Limb (tissue), 2 donors: Measurements from ENCODE around the gene OCIAD2.
"Not testable (repeated sequence)": the region's sequence is repeated elsewhere in the genome, so short reads cannot be mapped to it uniquely, and the experiment has no call there.

Source experiments
- DNase-seq, 2 donors: peaks; one replicate each; pipeline ENCODE4 v3.0.0-alpha.2; 2016; ENCODE audit errors: extremely low spot score in 2 of 2

OCIAD2 gene

DNA sequence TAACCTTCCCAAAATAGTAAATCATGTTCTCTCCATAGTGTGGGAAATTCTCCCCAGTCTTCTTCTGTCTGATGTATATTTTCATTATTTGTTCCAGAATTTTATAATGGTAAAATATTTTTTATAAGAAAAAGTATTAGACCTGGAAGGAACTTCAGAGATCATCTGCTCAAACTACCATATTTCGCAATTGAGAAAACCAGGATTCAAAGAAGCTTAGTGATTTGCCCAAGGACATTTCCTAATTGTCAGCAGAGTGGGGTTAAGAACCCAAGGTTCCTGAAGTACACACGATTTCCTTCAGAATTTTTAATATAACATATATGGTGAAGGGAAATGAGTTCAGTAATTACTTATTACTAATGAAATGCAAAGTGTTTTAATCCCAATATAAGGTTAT is 51.6 kb downstream of the OCIAD2 start:
- DNase-seq: no peak

DNA sequence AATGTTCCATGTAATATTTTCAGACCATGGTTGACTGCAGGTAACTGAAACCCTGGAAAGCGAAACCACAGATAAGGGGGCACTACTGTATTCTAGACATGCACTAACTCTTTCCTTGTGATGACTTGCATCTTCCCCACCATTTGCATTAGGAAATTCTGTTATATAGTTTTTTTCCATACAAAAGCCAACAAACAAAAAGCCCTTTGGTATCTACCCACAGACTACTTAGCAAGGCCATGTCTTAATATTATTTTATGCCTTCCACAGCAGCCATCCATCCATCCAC is 52.2 kb downstream of the OCIAD2 start:
- no peak for DNase-seq

DNA sequence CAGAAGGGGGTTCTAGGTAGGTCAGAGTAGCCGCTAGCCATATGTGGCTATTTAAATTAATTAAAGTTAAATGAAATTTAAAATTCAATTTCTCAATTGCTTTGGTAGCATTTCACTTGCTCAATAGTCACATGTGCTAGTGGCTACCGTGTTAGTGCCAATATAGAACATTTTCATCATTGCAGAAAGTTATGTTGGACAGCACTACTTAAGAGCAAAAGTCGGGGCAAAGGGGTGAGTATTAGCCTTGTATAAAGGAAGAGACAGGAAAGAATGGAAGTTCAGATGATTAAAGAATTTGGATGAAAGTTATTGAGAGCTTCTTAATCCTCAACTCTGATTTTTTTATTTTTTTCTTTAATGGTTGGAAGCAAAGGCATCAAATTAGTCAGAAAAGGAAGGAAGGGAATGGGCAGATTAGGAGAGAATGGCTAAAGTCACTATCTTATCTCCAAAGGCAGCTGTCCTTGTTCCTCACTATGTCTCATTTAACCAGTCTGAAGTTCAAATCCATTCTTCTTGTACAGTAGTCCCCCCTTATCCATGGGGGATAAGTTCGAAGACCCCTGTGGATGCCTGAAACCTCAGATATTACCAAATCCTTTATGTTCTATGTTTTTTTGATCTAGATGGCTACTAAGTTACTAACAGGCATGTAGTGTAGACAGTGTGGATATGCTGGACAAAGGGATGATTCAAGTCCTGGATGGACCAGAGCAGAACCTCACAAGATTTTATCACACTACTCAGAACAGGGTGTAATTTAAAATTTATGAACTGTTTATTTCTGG is 52.8 kb downstream of the OCIAD2 start:
- no peak for DNase-seq

DNA sequence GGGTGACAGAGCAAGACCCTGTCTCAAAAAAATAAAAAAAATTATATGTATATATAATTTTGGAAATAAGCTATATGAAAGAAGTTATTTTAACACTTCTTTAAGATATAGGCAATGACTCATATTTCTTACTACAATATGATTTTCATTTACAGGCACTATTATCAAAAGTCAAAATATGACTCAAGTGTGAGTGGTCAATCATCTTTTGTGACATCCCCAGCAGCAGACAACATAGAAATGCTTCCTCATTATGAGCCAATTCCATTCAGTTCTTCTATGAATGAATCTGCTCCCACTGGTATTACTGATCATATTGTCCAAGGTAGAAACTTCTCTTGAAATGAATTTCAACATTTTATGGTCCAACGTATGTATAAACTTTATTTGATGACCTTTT is 54.9 kb downstream of the OCIAD2 start:
- no peak for DNase-seq

DNA sequence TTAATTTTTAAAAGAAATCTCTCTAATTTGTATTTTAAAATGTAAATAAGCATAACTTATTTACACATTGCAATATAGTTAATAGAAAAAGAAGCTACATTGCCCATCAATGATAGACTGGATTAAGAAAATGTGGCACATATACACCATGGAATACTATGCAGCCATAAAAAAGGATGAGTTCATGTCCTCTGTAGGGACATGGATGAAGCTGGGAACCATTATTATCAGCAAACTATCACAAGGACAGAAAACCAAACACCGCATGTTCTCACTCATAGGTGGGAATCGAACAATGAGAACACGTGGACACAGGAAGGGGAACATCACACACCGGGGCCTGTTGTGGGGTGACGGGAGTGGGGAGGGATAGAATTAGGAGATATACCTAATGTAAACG is 57.8 kb downstream of the OCIAD2 start:
- not testable (repeated sequence) for DNase-seq

DNA sequence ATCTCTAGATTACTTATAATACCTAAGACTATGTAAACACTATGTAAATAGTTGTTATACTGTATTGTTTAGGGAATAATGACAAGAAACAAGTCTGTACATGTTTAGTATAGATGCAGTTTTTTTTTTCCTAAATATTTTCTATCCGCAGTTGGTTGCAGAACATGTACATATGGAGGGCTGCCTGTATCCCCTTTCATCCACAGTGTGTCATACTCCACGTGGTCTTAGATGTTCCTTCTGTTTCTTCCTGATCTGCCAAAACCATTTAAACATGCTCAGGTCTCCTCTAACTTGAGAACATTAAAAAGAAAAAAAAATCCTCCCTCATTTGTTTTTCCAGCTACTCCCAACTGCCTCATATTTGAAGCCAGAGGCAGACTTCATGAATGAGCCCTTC is 61.7 kb downstream of the OCIAD2 start:
- no peak for DNase-seq

DNA sequence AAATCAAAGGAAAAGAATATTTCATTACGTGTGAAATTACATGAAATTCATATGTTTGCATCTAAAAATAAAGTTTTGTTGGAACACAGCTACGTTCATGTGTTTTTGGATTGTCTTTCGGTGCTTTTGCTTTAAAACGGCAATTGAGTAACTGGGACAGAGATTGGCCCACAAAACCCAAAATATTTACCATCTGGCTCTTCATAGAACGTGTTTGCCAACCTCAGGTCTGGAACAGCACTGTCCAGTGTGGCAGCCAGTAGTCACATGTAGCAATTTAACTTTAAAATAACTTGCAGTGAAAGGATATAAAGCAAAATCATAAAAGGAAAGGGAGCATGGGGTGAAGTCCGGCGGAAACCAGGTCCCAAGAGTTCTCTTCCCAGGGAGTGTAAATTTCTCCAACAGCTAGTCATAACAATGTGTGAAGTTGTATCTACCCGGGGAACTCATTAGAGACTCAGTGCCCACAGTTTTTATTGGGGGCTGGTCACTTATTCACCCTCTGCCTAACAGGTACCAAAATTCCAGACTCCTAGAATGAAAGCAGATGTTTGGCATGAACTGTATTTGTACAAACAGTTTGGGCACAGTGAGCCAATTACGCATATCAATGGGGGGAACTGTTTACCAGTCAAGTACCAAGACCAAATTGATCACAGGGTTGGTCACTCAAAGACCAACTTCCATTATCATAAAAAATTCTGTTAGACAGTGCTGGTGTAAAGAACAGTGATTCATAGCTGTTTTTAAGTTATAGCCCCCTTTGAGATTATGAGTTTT is 65.3 kb downstream of the OCIAD2 start:
- DNase-seq: no peak

DNA sequence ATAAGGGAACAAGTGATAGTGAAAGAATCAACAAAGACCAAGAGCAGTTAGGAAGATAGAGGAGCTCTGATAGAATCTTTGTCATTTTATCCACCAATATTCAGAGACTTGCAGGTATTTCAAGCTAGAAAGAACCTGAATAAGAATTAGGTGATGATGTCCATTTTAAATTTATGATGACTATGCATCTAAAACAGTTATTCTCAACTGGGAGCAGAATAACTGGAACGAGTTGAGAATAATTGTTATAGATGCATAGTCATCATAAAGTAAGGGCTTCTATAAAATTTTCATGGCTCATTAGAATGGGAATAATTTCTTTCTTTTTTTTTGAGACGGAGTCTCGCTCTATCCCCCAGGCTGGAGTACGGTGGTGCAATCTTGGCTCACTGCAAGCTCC is 69.9 kb downstream of the OCIAD2 start:
- DNase-seq: no peak
